Measurements from ENCODE around the gene PSMC1. TPM values are rescaled to one million over a fixed set of nuclear protein-coding genes. Genes with fewer than 3 reads are reported as not detected.

PSMC1 gene
- total RNA-seq, 2 donors from 2014 or later = 105 to 112 TPM

DNA sequence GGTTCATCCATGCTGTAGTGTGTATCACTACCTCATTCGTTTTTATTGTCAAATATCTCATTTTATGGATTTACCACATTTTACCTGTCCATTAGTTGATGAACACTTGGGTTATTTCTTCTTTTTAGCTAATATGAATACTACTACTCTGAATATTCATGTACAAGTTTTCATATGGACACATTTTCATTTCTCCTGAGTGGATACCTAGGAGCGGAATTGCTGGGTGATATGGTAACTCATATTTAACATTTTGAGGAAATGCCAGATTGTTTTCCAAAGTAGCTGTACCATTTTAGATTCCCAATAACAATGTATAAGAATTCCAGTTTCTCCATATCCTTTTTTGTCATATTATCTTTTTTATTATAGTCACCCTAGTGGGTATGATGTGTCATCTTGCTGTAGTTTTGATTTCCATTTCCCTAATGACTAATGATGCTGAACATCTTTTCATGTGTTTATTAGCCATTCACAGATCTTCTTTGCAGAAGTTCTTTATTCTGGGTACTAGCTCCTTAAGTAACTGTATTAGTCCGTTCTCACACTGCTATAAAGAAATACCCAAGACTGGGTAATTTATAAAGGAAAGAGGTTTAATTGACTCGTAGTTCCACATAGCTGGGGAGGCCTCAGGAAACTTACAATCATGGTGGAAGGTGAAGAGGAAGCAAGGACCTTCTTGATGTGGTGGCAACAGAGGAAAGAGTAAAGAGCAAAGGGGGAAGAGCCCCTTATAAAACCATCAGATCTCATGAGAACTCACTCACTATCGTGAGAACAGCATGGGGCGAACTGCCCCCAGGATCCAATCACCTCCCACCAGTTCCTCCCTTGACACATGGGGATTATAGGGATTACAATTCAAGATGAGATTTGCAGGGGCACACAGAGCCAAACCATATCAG is 63.5 kb downstream of the PSMC1 start:
- Mint-ChIP-seq H3K36me3 (ENCODE audit: insufficient read depth in 2 of 2) (peaks cover 14 to 21% of the 10 kb centered on the region in 2 donors), H3K4me3 (peak overlapping the region; percentile 56 to 66), H3K27me3 (ENCODE audit: low read depth) (no peaks in the 10 kb centered on the region), H3K4me1 (ENCODE audit: low read depth) (peaks cover 41% of the 10 kb centered on the region), H3K9me3 (peaks cover 0 to 2% of the 10 kb centered on the region in 2 donors), H3K27ac (peak overlapping the region; percentile 77)
- peak in 1 of 2 donors; percentile 30 for ATAC-seq (replicated peaks in 1 of 2)
- no peak for DNase-seq

DNA sequence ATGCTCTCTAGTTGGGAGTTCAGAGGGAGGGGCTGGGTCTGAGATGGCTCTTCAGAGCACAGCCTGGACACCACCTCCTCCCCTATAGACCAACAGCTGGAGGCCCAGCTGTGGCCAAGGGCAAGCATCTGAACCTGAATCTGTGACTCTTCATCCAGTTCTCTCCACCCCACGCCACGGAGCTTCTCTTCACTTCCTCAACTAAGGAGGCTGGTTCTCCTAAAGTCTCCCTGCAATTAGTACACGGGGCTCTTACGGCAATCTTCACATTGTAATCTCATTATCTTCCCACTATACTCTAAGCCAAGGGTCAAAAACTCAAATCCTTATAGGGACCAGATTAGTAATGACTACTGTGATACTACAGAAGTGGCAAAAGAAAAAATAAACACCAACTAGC is 65.5 kb downstream of the PSMC1 start:
- no peak for DNase-seq
- no peak for ATAC-seq (replicated peaks in 1 of 2)
- H3K36me3 Mint-ChIP-seq (ENCODE audit: insufficient read depth in 2 of 2) = peaks cover 13% of the 10 kb centered on the region in 2 donors
- peaks cover 0 to 2% of the 10 kb centered on the region in 2 donors for H3K9me3 Mint-ChIP-seq
- H3K4me3 Mint-ChIP-seq = no peak overlapping the region
- no peak overlapping the region for H3K27ac Mint-ChIP-seq
- H3K4me1 Mint-ChIP-seq (ENCODE audit: low read depth) = peaks cover 38% of the 10 kb centered on the region
- H3K27me3 Mint-ChIP-seq (ENCODE audit: low read depth) = no peaks in the 10 kb centered on the region

Other genes with a start within 250 kb of the PSMC1 start
- gene KCNK13, start 194.6 kb upstream of the PSMC1 start, total RNA-seq = not detected
- 10 to 100 TPM; 26.4 to 28.9 TPM for gene NRDE2, start 75.4 kb downstream of the PSMC1 start, total RNA-seq
- 100 to 1,000 TPM; 391 to 489 TPM for gene CALM1, start 140.5 kb downstream of the PSMC1 start, total RNA-seq

Data from activated T-cell treated with anti-CD3 and anti-CD28 coated beads, Interleukin-2, amount 50 U/mL, for 72 hours (primary cell).